Mesendoderm (in vitro differentiated cells): ENCODE measurements around the gene SH3RF1.

ENCODE experiments used
- DNase-seq: peaks from one replicate; pipeline ENCODE4 v3.0.0; 2013
- H2AK5ac ChIP-seq: 2 replicates; pipeline ENCODE4 v1.6.1; 2013; ENCODE audit warnings: low read length, inconsistent platforms
- H2BK120ac ChIP-seq: 2 replicates; pipeline ENCODE4 v1.6.1; 2013; ENCODE audit warnings: low read depth, mild to moderate bottlenecking, low read length, moderate library complexity, mixed read lengths
- H2BK15ac ChIP-seq: replicated peaks from 2 replicates; pipeline ENCODE4 v1.6.1; 2013; ENCODE audit warnings: low read depth, mild to moderate bottlenecking, moderate library complexity
- H2BK5ac ChIP-seq: 2 replicates; pipeline ENCODE4 v1.6.1; 2013; ENCODE audit warnings: low read length, inconsistent platforms
- H3K18ac ChIP-seq: 2 replicates; pipeline ENCODE4 v1.6.1; 2013; ENCODE audit warnings: mild to moderate bottlenecking, low read length, mixed read lengths
- H3K23ac ChIP-seq: one replicate; pipeline ENCODE4 v1.6.1; 2013; ENCODE audit warnings: low read length
- H3K27ac ChIP-seq: 2 replicates; pipeline ENCODE4 v1.5.1; 2013; ENCODE audit warnings: low read depth, mild to moderate bottlenecking, inconsistent platforms, low read length, moderate library complexity
- H3K27me3 ChIP-seq: 2 replicates; pipeline ENCODE4 v1.6.1; 2013; ENCODE audit warnings: low read length, control low read depth, mild to moderate bottlenecking, inconsistent platforms; ENCODE audit not compliant: insufficient read depth, poor library complexity
- H3K36me3 ChIP-seq: 2 replicates; pipeline ENCODE4 v1.6.1; 2013; ENCODE audit warnings: low read length, inconsistent platforms; ENCODE audit not compliant: control insufficient read depth, insufficient read depth
- H3K4ac ChIP-seq: one replicate; pipeline ENCODE4 v1.6.1; 2013; ENCODE audit warnings: low read depth, mild to moderate bottlenecking, low read length, moderate library complexity
- H3K4me1 ChIP-seq: 2 replicates; pipeline ENCODE4 v1.6.1; 2013; ENCODE audit warnings: low read depth, low read length, inconsistent platforms; ENCODE audit not compliant: control insufficient read depth
- H3K4me2 ChIP-seq: 2 replicates; pipeline ENCODE4 v1.6.1; 2013; ENCODE audit warnings: low read length
- H3K4me3 ChIP-seq: 2 replicates; pipeline ENCODE4 v1.5.1; 2013; ENCODE audit warnings: mild to moderate bottlenecking, low read length
- H3K56ac ChIP-seq: one replicate; pipeline ENCODE4 v1.6.1; 2013; ENCODE audit warnings: low read length
- H3K79me1 ChIP-seq: 2 replicates; pipeline ENCODE4 v1.6.1; 2013; ENCODE audit warnings: low read length, inconsistent platforms
- H3K79me2 ChIP-seq: 2 replicates; pipeline ENCODE4 v1.6.1; 2013; ENCODE audit warnings: mild to moderate bottlenecking, low read length; ENCODE audit not compliant: control insufficient read depth, insufficient read depth
- H3K9ac ChIP-seq: 2 replicates; pipeline ENCODE4 v1.6.1; 2013; ENCODE audit warnings: low read length, inconsistent platforms
- H4K5ac ChIP-seq: one replicate; pipeline ENCODE4 v1.6.1; 2013; ENCODE audit warnings: low read length
- H4K8ac ChIP-seq: one replicate; pipeline ENCODE4 v1.6.1; 2013; ENCODE audit warnings: low read depth, mild to moderate bottlenecking, control low read depth, low read length, moderate library complexity
- WGBS: extraction: QIAGEN DNeasy Blood & Tissue Kit; methylation state at CpG from one replicate; pipeline ENCODE4 v1.1.7; 2013; ENCODE audit warnings: low lambda C conversion rate, missing lambda C conversion rate; ENCODE audit not compliant: insufficient coverage; ENCODE audit errors: extremely low coverage; 5-methylcytosine and 5-hydroxymethylcytosine counted together

Gene SH3RF1

GRCh38 chr4:169156392-169156791 lies 114.4 kb downstream of the SH3RF1 start:
- peaks cover 5% of the 10 kb centered on the region for H3K79me1 ChIP-seq
- H3K56ac ChIP-seq, result no peak overlapping the region
- H3K36me3 ChIP-seq, result peaks cover 2% of the 10 kb centered on the region
- H3K18ac ChIP-seq, result no peak overlapping the region
- H2BK120ac ChIP-seq, result no peak overlapping the region
- no peak for DNase-seq
- no peak overlapping the region for H3K23ac ChIP-seq
- no peak overlapping the region for H2BK5ac ChIP-seq
- no peaks in the 10 kb centered on the region for H3K79me2 ChIP-seq
- H4K5ac ChIP-seq, result no peak overlapping the region
- no CpG with 5 or more reads among the region's 3 CpGs for WGBS
- H3K27me3 ChIP-seq, result no peaks in the 10 kb centered on the region
- no peak overlapping the region for H2BK15ac ChIP-seq
- H4K8ac ChIP-seq, result no peak overlapping the region
- no peak overlapping the region for H3K4me2 ChIP-seq
- no peaks in the 10 kb centered on the region for H3K4me1 ChIP-seq
- H3K4ac ChIP-seq, result no peak overlapping the region
- H3K9ac ChIP-seq, result no peak overlapping the region
- no peak overlapping the region for H2AK5ac ChIP-seq
- H3K4me3 ChIP-seq, result no peak overlapping the region
- no peak overlapping the region for H3K27ac ChIP-seq

DNA sequence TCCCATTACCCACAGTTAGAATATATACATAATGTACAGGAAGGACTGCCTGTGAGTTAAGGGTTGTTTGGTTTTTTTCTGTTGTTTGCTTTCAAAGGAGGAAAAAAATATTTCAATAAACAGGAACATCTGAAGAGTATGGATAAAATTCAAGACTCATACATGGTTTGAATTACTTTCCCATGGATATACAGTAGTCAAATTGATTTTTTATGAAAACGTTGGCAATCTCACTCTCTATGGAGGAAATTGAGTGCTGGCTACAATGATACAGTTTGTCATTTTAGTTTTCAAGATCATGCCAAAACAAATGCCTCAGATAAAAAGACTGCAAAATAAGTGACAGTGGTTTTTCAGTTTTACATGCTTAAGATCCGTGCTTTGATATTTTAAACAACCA lies 116.6 kb downstream of the SH3RF1 start:
- H2BK5ac ChIP-seq, result no peak overlapping the region
- H3K4me2 ChIP-seq, result no peak overlapping the region
- no peak overlapping the region for H3K56ac ChIP-seq
- no peak overlapping the region for H3K18ac ChIP-seq
- H3K36me3 ChIP-seq, result peaks cover 2% of the 10 kb centered on the region
- H4K8ac ChIP-seq, result no peak overlapping the region
- H3K4me1 ChIP-seq, result no peaks in the 10 kb centered on the region
- no peak for DNase-seq
- no peak overlapping the region for H2AK5ac ChIP-seq
- H3K23ac ChIP-seq, result no peak overlapping the region
- no peaks in the 10 kb centered on the region for H3K27me3 ChIP-seq
- peaks cover 5% of the 10 kb centered on the region for H3K79me1 ChIP-seq
- H3K27ac ChIP-seq, result no peak overlapping the region
- H4K5ac ChIP-seq, result no peak overlapping the region
- no CpG with 5 or more reads among the region's 2 CpGs for WGBS
- no peaks in the 10 kb centered on the region for H3K79me2 ChIP-seq
- no peak overlapping the region for H3K9ac ChIP-seq
- no peak overlapping the region for H3K4me3 ChIP-seq
- H2BK120ac ChIP-seq, result no peak overlapping the region
- H2BK15ac ChIP-seq, result no peak overlapping the region
- H3K4ac ChIP-seq, result no peak overlapping the region

GRCh38 chr4:169153481-169154087 lies 117.2 kb downstream of the SH3RF1 start:
- Histone ChIP-seq H3K27me3 (no peaks in the 10 kb centered on the region), H4K5ac (no peak overlapping the region), H3K36me3 (peaks cover 2% of the 10 kb centered on the region), H3K79me1 (peaks cover 5% of the 10 kb centered on the region), H3K18ac (no peak overlapping the region), H3K23ac (no peak overlapping the region), H3K27ac (no peak overlapping the region), H3K4me3 (no peak overlapping the region), H3K9ac (no peak overlapping the region), H4K8ac (no peak overlapping the region), H2BK15ac (no peak overlapping the region), H2BK5ac (no peak overlapping the region), H2AK5ac (no peak overlapping the region), H3K4ac (no peak overlapping the region), H3K4me2 (no peak overlapping the region), H2BK120ac (no peak overlapping the region), H3K79me2 (no peaks in the 10 kb centered on the region), H3K56ac (no peak overlapping the region), H3K4me1 (no peaks in the 10 kb centered on the region)
- peak; percentile 54 for DNase-seq
- no CpG with 5 or more reads among the region's 2 CpGs for WGBS

DNA sequence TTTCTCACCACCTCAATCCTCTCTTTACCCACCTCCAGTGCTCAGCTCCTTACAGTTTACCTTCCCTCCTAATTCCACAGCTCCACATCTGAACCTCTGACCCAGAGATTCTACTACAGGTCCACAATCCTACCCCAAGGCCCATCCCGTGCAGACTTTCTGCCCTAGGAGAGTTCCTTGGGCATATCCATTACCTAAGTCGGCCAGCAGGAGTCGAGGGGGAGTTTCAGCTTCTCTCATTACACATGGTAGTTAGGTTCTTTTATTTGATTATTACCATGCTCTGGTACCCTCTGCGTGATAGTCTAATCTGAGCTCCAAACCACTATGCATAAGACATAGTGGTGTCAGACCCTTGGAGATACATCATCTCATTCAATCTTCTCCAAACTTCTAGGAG lies 117.9 kb downstream of the SH3RF1 start:
- peak; percentile 37 for DNase-seq
- H4K8ac ChIP-seq, result no peak overlapping the region

GRCh38 chr4:169152098-169152497 lies 118.7 kb downstream of the SH3RF1 start:
- Histone ChIP-seq H3K36me3 (peaks cover 2% of the 10 kb centered on the region), H3K79me1 (peaks cover 4% of the 10 kb centered on the region), H3K27ac (no peak overlapping the region), H3K23ac (no peak overlapping the region), H3K18ac (no peak overlapping the region), H3K4ac (no peak overlapping the region), H3K4me1 (no peaks in the 10 kb centered on the region), H4K5ac (no peak overlapping the region), H3K4me3 (no peak overlapping the region), H3K56ac (no peak overlapping the region), H3K9ac (no peak overlapping the region), H2BK5ac (no peak overlapping the region), H3K27me3 (no peaks in the 10 kb centered on the region), H2BK120ac (no peak overlapping the region), H2AK5ac (no peak overlapping the region), H4K8ac (no peak overlapping the region), H3K4me2 (no peak overlapping the region), H3K79me2 (no peaks in the 10 kb centered on the region), H2BK15ac (no peak overlapping the region)
- WGBS, result no CpG with 5 or more reads among the region's 3 CpGs
- no peak for DNase-seq

More for the DNA sequence above, 117.9 kb downstream of the SH3RF1 start:
- no peak overlapping the region for H3K27ac ChIP-seq
- H2BK5ac ChIP-seq, result no peak overlapping the region
- H3K36me3 ChIP-seq, result peaks cover 2% of the 10 kb centered on the region
- peaks cover 5% of the 10 kb centered on the region for H3K79me1 ChIP-seq
- no peak overlapping the region for H3K4me3 ChIP-seq
- H3K4me2 ChIP-seq, result no peak overlapping the region
- H3K56ac ChIP-seq, result no peak overlapping the region
- no peaks in the 10 kb centered on the region for H3K4me1 ChIP-seq
- no peak overlapping the region for H3K4ac ChIP-seq
- H3K18ac ChIP-seq, result no peak overlapping the region
- no peak overlapping the region for H3K23ac ChIP-seq
- WGBS, result no CpG with 5 or more reads among the region's 4 CpGs
- no peak overlapping the region for H2AK5ac ChIP-seq
- H4K5ac ChIP-seq, result no peak overlapping the region
- H3K79me2 ChIP-seq, result no peaks in the 10 kb centered on the region
- no peak overlapping the region for H2BK120ac ChIP-seq
- no peaks in the 10 kb centered on the region for H3K27me3 ChIP-seq
- H2BK15ac ChIP-seq, result no peak overlapping the region
- H3K9ac ChIP-seq, result no peak overlapping the region

DNA sequence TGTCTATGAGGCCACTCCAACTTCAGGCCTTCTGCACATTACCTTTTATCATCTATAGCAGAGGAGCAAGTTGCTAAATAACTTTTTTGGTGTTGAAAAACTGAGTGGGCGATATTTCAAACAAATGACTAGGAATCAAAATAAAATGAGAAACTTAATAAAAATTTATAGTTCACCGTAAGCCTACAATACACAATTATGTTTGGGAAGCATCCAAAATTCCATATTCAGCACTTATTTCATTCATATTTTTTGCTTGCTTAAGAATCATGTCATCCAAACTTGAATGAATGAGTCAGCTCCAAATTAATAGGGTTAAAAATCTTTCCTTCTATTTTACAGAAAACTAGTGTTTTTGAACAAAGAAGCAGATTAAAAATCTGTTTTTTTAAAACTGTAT lies 119.1 kb downstream of the SH3RF1 start:
- Histone ChIP-seq H2AK5ac (no peak overlapping the region), H3K18ac (no peak overlapping the region), H3K27ac (no peak overlapping the region), H3K23ac (no peak overlapping the region), H4K5ac (no peak overlapping the region), H3K4me1 (no peaks in the 10 kb centered on the region), H4K8ac (no peak overlapping the region), H2BK120ac (no peak overlapping the region), H3K4me2 (no peak overlapping the region), H3K9ac (no peak overlapping the region), H3K79me2 (no peaks in the 10 kb centered on the region), H3K79me1 (peaks cover 4% of the 10 kb centered on the region), H3K36me3 (peaks cover 2% of the 10 kb centered on the region), H3K56ac (no peak overlapping the region), H3K27me3 (no peaks in the 10 kb centered on the region), H2BK15ac (no peak overlapping the region), H2BK5ac (no peak overlapping the region), H3K4me3 (no peak overlapping the region), H3K4ac (no peak overlapping the region)
- DNase-seq, result no peak
- no CpG with 5 or more reads among the region's 2 CpGs for WGBS
